ENCODE data around the gene CCP110.

CCP110 gene

DNA sequence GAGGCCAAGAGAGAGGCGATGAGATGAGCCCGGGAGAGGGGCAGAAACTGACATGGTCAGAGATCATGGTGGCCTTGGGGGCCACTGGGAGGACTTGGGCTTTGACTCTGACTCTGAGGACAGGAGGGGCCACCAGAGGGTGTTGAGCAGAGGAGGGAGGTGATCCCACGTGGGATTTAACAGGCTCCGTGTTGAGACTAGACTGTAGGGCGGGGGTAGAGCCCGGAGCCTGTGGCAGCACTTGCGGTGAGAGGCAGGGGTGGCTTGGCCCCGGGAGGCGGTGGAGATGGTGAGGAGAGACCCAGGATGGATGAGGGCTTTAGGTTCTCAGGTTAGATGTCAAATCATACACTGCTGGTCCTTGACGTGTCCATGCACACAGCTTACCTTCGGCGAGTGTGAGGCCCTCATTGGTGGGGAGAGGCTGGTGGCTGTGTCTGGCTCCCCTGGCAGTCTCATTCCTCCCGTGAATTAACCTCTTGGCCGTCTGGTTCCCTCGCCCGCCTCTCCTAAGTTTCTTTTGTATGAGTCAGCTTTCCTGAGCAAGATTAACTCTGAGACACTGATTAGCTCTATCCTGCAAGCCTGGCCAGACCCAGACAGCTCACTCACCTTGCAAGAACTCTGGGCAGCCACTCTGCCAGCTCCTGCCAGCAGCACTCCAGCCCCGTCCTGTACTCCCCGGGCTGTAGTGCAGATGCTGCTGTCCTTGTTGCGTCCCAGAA, 71.5 kb downstream of the CCP110 start:
- no peak for TF ChIP-seq CTCF (IDR thresholded peaks at IDR 0.05; ENCODE audit: low read depth, low read length, missing control alignments)
- no peak for DNase-seq (ENCODE audit: low read depth)
- no peak overlapping the region for H3K4me3 ChIP-seq (ENCODE audit: low read depth, low read length)

- no peak overlapping the region for H3K4me3 ChIP-seq (ENCODE audit: low read depth, low read length)
- TF ChIP-seq CTCF (IDR thresholded peaks at IDR 0.05; ENCODE audit: low read depth, low read length, missing control alignments) = no peak
- DNase-seq (ENCODE audit: low read depth) = no peak
Measured at GRCh38 chr16:19598805-19599510, 75.2 kb downstream of the CCP110 start.

GRCh38 chr16:19599968-19600716, 76.4 kb downstream of the CCP110 start:
- TF ChIP-seq CTCF (IDR thresholded peaks at IDR 0.05; ENCODE audit: low read depth, low read length, missing control alignments) = no peak
- H3K4me3 ChIP-seq (ENCODE audit: low read depth, low read length) = no peak overlapping the region
- DNase-seq (ENCODE audit: low read depth) = no peak

DNA sequence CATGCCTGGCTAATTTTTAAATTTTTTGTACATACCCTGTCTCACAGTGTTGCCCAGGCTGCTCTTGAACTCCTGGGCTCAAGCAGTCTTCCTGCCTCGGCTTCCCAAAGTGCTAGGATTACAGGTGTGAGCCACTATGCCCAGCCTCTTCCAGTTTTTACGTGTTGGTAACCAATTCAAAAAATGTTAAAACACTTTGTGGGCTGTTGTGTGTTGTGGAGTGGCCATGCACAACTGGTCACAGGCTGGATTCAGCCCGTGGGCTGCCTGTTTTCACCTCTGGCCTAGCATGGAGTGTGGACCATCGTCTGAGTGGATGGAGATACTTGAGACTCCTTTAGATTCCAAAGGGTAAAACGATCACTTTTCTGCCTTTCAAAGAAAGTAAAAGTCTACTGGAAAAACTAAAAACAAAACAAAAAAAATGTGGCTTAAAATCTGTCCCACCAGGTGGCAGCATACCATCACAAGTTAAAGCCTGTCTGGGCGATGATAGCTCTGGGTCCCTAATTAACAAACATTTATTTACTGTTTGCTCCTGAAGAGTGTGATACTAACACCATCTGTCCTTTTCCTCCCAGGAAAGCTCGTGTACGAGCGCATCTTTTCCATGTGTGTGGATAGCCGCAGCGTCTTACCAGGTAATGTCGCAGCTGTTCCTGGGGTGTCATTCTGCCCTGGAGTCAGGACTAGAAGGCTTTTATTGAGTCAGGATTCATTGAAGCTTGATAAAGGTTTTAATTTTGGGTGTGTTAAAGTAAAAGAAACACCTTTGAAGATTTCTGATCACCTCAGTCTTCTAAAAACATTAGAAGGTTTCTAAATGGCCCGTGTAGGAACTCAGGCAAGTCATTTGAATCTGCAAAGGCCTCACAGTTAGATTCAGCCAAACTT, 77.6 kb downstream of the CCP110 start:
- no peak overlapping the region for H3K4me3 ChIP-seq (ENCODE audit: low read depth, low read length)
- peak; percentile 12 for DNase-seq (ENCODE audit: low read depth)

More for the DNA sequence above, 77.6 kb downstream of the CCP110 start:
- peak; percentile 40 for TF ChIP-seq CTCF (IDR thresholded peaks at IDR 0.05; ENCODE audit: low read depth, low read length, missing control alignments)

Data from GM12864 (cell line).